ENCODE data around the gene UCHL5. TPM values are rescaled to one million over a fixed set of nuclear protein-coding genes. Genes with fewer than 3 reads are reported as not detected.
A peak's percentile ranks its signal among the peaks of the same experiment; 100 is the strongest.

UCHL5 gene
- total and polyA plus RNA-seq, 2 of the 13 experiments (the other 11 are each of a cell fraction or from before 2014, with no cell fraction given): 18.2 to 44.1 TPM

DNA sequence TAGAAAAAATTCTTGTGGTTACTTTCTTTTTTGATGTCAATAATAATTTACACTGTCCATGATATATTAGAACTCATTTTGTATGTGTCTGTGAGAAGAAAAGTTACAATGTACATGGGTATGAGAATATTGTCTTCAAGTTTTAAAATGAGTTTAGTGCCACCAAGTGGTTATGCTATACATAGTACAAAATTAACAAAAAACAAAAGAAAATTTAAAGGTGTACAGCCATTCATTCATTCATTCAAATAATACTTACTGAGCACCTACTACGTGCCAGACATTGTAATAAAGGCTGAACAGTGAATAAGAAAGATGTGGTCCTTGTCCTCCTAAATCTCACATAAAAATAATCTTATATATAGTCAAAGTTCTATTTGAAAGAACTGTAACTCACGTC lies 27.7 kb downstream of the UCHL5 start:
- WGBS (ENCODE audit: low lambda C conversion rate): 92% methylated on average over 2 of the region's 2 CpGs
- no TSS peak for BruUV-seq (replicated peaks)
- Histone ChIP-seq H3K4me2 (ENCODE audit: low read depth, low read length) (no peak overlapping the region), H3K36me3 (replicated peaks in 1 of 2; ENCODE audit: control insufficient read depth in 1 of 2, insufficient read depth in 2 of 2, low read length in 2 of 2) (peaks cover 0 to 10% of the 10 kb centered on the region in 2 experiments; a peak in 2 of 5 replicates), H3K27me3 (ENCODE audit: control insufficient read depth in 1 of 2, insufficient read depth in 2 of 2, low read length in 2 of 2) (no peaks in the 10 kb centered on the region), H3K9ac (ENCODE audit: insufficient read depth, low read depth, low read length) (no peak overlapping the region), H3K79me2 (ENCODE audit: insufficient read depth, low read length) (peaks cover 36% of the 10 kb centered on the region), H3K4me1 (ENCODE audit: insufficient read depth, low read length) (peaks cover 14% of the 10 kb centered on the region), H3K9me3 (ENCODE audit: low read length) (no peaks in the 10 kb centered on the region), H3K4me3 (replicated peaks in 1 of 3; ENCODE audit: insufficient read depth in 1 of 3, low read depth in 2 of 3, low read length in 3 of 3) (no peak overlapping the region), H2AFZ (ENCODE audit: low read length) (no peak overlapping the region), H4K20me1 (ENCODE audit: insufficient read depth, low read length) (peaks cover 7% of the 10 kb centered on the region; the same call in 1 of the 2 replicates), H3K27ac (ENCODE audit: extremely low read length, insufficient read depth, low read length) (no peak overlapping the region)
- in situ Hi-C loops (cut with HindIII; ENCODE audit: extremely low pct_ligation_motif_present, low pct_unique_long_range_greater_than_20kb) (no loop called here), intact Hi-C loops (cut with micrococcal nuclease; ENCODE audit: unreplicated experiment) (loop anchor here (1.0 to 2.0 kb wide), 3 partner anchors 23 to 557 kb away; no protein-coding TSS in a partner anchor)
- ChIA-PET CTCF (ENCODE audit: low intra/inter-chr PET ratio, low total read pairs) (interaction anchor here (1.1 kb wide), 1 partner anchor 421 kb away, joined by 3 read pairs; no protein-coding TSS in a partner anchor), POLR2A (no interaction called here)
- FAIRE-seq (no peak), DNase-seq (ENCODE audit: low spot score) (no peak), ATAC-seq (peak; percentile 32; the same call in 1 of the 3 replicates)
- TF ChIP-seq ZNF335 (CRISPR knock-in tag; IDR thresholded peaks at IDR 0.05) (no peak), ZNF713 (CRISPR knock-in tag; IDR thresholded peaks at IDR 0.05) (no peak), ZNF232 (CRISPR knock-in tag; IDR thresholded peaks at IDR 0.05; ENCODE audit: borderline replicate concordance) (no peak), ZKSCAN1 (IDR thresholded peaks at IDR 0.05; ENCODE audit: low read length) (peak; percentile 88)
- TF ChIP-seq, protein P1, sequence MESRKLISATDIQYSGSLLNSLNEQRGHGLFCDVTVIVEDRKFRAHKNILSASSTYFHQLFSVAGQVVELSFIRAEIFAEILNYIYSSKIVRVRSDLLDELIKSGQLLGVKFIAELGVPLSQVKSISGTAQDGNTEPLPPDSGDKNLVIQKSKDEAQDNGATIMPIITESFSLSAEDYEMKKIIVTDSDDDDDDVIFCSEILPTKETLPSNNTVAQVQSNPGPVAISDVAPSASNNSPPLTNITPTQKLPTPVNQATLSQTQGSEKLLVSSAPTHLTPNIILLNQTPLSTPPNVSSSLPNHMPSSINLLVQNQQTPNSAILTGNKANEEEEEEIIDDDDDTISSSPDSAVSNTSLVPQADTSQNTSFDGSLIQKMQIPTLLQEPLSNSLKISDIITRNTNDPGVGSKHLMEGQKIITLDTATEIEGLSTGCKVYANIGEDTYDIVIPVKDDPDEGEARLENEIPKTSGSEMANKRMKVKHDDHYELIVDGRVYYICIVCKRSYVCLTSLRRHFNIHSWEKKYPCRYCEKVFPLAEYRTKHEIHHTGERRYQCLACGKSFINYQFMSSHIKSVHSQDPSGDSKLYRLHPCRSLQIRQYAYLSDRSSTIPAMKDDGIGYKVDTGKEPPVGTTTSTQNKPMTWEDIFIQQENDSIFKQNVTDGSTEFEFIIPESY (CRISPR knock-in tag; IDR thresholded peaks at IDR 0.05): no peak
- TF ChIP-seq, protein P2, sequence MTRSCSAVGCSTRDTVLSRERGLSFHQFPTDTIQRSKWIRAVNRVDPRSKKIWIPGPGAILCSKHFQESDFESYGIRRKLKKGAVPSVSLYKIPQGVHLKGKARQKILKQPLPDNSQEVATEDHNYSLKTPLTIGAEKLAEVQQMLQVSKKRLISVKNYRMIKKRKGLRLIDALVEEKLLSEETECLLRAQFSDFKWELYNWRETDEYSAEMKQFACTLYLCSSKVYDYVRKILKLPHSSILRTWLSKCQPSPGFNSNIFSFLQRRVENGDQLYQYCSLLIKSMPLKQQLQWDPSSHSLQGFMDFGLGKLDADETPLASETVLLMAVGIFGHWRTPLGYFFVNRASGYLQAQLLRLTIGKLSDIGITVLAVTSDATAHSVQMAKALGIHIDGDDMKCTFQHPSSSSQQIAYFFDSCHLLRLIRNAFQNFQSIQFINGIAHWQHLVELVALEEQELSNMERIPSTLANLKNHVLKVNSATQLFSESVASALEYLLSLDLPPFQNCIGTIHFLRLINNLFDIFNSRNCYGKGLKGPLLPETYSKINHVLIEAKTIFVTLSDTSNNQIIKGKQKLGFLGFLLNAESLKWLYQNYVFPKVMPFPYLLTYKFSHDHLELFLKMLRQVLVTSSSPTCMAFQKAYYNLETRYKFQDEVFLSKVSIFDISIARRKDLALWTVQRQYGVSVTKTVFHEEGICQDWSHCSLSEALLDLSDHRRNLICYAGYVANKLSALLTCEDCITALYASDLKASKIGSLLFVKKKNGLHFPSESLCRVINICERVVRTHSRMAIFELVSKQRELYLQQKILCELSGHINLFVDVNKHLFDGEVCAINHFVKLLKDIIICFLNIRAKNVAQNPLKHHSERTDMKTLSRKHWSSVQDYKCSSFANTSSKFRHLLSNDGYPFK (CRISPR knock-in tag; IDR thresholded peaks at IDR 0.05; ENCODE audit: borderline replicate concordance): no peak
- TF ChIP-seq, protein P3, sequence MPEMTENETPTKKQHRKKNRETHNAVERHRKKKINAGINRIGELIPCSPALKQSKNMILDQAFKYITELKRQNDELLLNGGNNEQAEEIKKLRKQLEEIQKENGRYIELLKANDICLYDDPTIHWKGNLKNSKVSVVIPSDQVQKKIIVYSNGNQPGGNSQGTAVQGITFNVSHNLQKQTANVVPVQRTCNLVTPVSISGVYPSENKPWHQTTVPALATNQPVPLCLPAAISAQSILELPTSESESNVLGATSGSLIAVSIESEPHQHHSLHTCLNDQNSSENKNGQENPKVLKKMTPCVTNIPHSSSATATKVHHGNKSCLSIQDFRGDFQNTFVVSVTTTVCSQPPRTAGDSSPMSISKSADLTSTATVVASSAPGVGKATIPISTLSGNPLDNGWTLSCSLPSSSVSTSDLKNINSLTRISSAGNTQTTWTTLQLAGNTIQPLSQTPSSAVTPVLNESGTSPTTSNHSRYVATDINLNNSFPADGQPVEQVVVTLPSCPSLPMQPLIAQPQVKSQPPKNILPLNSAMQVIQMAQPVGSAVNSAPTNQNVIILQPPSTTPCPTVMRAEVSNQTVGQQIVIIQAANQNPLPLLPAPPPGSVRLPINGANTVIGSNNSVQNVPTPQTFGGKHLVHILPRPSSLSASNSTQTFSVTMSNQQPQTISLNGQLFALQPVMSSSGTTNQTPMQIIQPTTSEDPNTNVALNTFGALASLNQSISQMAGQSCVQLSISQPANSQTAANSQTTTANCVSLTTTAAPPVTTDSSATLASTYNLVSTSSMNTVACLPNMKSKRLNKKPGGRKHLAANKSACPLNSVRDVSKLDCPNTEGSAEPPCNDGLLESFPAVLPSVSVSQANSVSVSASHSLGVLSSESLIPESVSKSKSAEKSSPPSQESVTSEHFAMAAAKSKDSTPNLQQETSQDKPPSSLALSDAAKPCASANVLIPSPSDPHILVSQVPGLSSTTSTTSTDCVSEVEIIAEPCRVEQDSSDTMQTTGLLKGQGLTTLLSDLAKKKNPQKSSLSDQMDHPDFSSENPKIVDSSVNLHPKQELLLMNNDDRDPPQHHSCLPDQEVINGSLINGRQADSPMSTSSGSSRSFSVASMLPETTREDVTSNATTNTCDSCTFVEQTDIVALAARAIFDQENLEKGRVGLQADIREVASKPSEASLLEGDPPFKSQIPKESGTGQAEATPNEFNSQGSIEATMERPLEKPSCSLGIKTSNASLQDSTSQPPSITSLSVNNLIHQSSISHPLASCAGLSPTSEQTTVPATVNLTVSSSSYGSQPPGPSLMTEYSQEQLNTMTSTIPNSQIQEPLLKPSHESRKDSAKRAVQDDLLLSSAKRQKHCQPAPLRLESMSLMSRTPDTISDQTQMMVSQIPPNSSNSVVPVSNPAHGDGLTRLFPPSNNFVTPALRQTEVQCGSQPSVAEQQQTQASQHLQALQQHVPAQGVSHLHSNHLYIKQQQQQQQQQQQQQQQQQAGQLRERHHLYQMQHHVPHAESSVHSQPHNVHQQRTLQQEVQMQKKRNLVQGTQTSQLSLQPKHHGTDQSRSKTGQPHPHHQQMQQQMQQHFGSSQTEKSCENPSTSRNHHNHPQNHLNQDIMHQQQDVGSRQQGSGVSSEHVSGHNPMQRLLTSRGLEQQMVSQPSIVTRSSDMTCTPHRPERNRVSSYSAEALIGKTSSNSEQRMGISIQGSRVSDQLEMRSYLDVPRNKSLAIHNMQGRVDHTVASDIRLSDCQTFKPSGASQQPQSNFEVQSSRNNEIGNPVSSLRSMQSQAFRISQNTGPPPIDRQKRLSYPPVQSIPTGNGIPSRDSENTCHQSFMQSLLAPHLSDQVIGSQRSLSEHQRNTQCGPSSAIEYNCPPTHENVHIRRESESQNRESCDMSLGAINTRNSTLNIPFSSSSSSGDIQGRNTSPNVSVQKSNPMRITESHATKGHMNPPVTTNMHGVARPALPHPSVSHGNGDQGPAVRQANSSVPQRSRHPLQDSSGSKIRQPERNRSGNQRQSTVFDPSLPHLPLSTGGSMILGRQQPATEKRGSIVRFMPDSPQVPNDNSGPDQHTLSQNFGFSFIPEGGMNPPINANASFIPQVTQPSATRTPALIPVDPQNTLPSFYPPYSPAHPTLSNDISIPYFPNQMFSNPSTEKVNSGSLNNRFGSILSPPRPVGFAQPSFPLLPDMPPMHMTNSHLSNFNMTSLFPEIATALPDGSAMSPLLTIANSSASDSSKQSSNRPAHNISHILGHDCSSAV (CRISPR knock-in tag; IDR thresholded peaks at IDR 0.05; ENCODE audit: borderline replicate concordance): no peak
- TF ChIP-seq, protein P4, sequence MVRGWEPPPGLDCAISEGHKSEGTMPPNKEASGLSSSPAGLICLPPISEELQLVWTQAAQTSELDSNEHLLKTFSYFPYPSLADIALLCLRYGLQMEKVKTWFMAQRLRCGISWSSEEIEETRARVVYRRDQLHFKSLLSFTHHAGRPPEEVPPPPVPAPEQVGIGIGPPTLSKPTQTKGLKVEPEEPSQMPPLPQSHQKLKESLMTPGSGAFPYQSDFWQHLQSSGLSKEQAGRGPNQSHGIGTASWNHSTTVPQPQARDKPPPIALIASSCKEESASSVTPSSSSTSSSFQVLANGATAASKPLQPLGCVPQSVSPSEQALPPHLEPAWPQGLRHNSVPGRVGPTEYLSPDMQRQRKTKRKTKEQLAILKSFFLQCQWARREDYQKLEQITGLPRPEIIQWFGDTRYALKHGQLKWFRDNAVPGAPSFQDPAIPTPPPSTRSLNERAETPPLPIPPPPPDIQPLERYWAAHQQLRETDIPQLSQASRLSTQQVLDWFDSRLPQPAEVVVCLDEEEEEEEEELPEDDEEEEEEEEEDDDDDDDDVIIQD (CRISPR knock-in tag; IDR thresholded peaks at IDR 0.05; ENCODE audit: low read depth): no peak

Measured in HepG2 (cell line).